Psoas muscle (tissue), 8 donors: ENCODE results near the gene AAGAB. TPM values are rescaled to one million over a fixed set of nuclear protein-coding genes. Genes with fewer than 3 reads are reported as not detected.
A peak's percentile ranks its signal among the peaks of the same experiment; 100 is the strongest.
"Not testable (repeated sequence)": the region's sequence is repeated elsewhere in the genome, so short reads cannot be mapped to it uniquely, and the experiment has no call there.

ENCODE experiments used
- ATAC-seq, 4 donors: fragments of 200-7000 bp; cut with Tn5 transposase; one replicate each; pipeline ENCODE4 v1.9.1; 2020; ENCODE audit warnings: moderate library complexity in 3 of 4, mild to moderate bottlenecking in 2 of 4
- DNase-seq, 2 donors: peaks; one replicate each; pipeline ENCODE4 v3.0.0-alpha.2; 2020
- H3K27ac ChIP-seq: fragments of 200-600 bp; one replicate; pipeline ENCODE4 v1.8.0; 2022
- H3K27me3 ChIP-seq, 3 donors: fragments of 200-600 bp in 1 of 3; one replicate each; pipeline versions ENCODE4 v1.6.1 to v1.8.0; 2013 to 2022; ENCODE audit warnings: low read length in 2 of 3, mild to moderate bottlenecking in 2 of 3, moderate library complexity in 1 of 3; ENCODE audit not compliant: insufficient read depth in 3 of 3
- H3K36me3 ChIP-seq, 2 donors: fragments of 200-600 bp in 1 of 2; one replicate each; pipeline versions ENCODE4 v1.6.1 to v1.8.0; 2013 to 2022; ENCODE audit warnings: low read depth in 1 of 2, mild to moderate bottlenecking in 1 of 2, moderate library complexity in 1 of 2; ENCODE audit not compliant: insufficient read depth in 1 of 2
- H3K4me1 ChIP-seq: fragments of 200-600 bp; one replicate; pipeline ENCODE4 v1.8.0; 2022
- H3K4me3 ChIP-seq: fragments of 200-600 bp; one replicate; pipeline ENCODE4 v1.8.0; 2022; ENCODE audit warnings: mild to moderate bottlenecking
- H3K9me3 ChIP-seq: fragments of 200-600 bp; one replicate; pipeline ENCODE4 v1.8.0; 2022
- CTCF ChIP-seq: fragments of 200-600 bp; IDR thresholded peaks from one replicate; pipeline ENCODE4 v1.8.0; 2022; ENCODE audit warnings: antibody characterized with exemption
- WGBS, 3 donors: extraction: QIAGEN DNeasy Blood & Tissue Kit; methylation state at CpG; one replicate each; pipeline versions ENCODE4 v1.1.6 to v1.1.7; 2013; 5-methylcytosine and 5-hydroxymethylcytosine counted together
- intact Hi-C, 2 donors: fragments of 100-400 bp; cut with DNase I; formaldehyde crosslinking; loops; one replicate each; pipeline versions ENCODE4 v1.11.0 to v1.14.2; 2022
- polyA plus RNA-seq, 3 donors: library from polyadenylated mRNA; stranded (reverse); fragments of 200-250 nt; gene quantifications; one replicate each; pipeline ENCODE4 v1.2.3, GENCODE V29; 2013
- total RNA-seq, 4 donors: library from RNA; stranded (reverse); fragmentation: NEBNext Ultra II Directional in 2 of 4; extraction: Animal tissue kit (Norgen Biotek cat#: 25700) in 2 of 4; gene quantifications; one replicate each; pipeline versions ENCODE4 v1.2.1 to v1.2.4, GENCODE V29; 2021 to 2023
- donor health status: healthy with polysubstance abuse.
- donor health status: DM: no; HTN: no; CAD: no; lungs with moderate emphysema.
- donor health status: Bipolar disorder and iron deficiency.
- donor health status: healthy.
- donor health status: DM: yes; HTN: yes; CAD: no.
- donor health status: DM: no; HTN: no; CAD: no.
- donor health status: DM: no; HTN: no; CAD: no.
- donor health status: DM: yes; HTN: yes; CAD: no.

AAGAB gene
- total and polyA plus RNA-seq, 7 donors, result 19.0 to 46.1 (median 42.1) TPM

- intact Hi-C loops, result loop anchor here (5.0 to 10.0 kb wide), 5 partner anchors 38 to 185 kb away; partner anchors contain the start of gene SMAD3 (in 2 of the 2)
These were observed 4.6 kb downstream of the AAGAB start for GRCh38 chr15:67249830-67250229.

GRCh38 chr15:67248011-67248505, 6.4 kb downstream of the AAGAB start:
- peaks cover 0 to 14% of the 10 kb centered on the region in 2 donors for H3K36me3 ChIP-seq
- H3K27ac ChIP-seq, result no peak overlapping the region
- ATAC-seq (no peak), DNase-seq (no peak)
- peaks cover 14% of the 10 kb centered on the region for H3K4me1 ChIP-seq
- H3K9me3 ChIP-seq, result no peaks in the 10 kb centered on the region
- intact Hi-C loops, result loop anchor here in 1 of 2 donors (5.0 kb wide), 1 partner anchor 36 kb away; no protein-coding TSS in a partner anchor
- H3K27me3 ChIP-seq, result no peaks in the 10 kb centered on the region
- no peak for TF ChIP-seq CTCF
- no peak overlapping the region for H3K4me3 ChIP-seq

More at GRCh38 chr15:67249830-67250229, 4.6 kb downstream of the AAGAB start:
- TF ChIP-seq CTCF, result no peak
- ATAC-seq, result no peak
- no peaks in the 10 kb centered on the region for H3K27me3 ChIP-seq
- H3K4me3 ChIP-seq, result no peak overlapping the region
- H3K36me3 ChIP-seq, result peaks cover 0 to 14% of the 10 kb centered on the region in 2 donors
- peaks cover 14% of the 10 kb centered on the region for H3K4me1 ChIP-seq
- DNase-seq, result no peak
- H3K9me3 ChIP-seq, result no peaks in the 10 kb centered on the region
- H3K27ac ChIP-seq, result no peak overlapping the region

GRCh38 chr15:67246606-67247005, 7.9 kb downstream of the AAGAB start:
- WGBS, 3 donors, result 95 to 98% (median 97%) methylated on average over 5 of the region's 5 CpGs

GRCh38 chr15:67244971-67245478, 9.4 kb downstream of the AAGAB start:
- intact Hi-C loops, result loop anchor here (5.0 kb wide), 2 partner anchors 33 to 43 kb away; no protein-coding TSS in a partner anchor
- ATAC-seq (no peak), DNase-seq (no peak)
- H3K4me3 ChIP-seq, result no peak overlapping the region
- peaks cover 18% of the 10 kb centered on the region for H3K4me1 ChIP-seq
- WGBS, 3 donors, result 89 to 93% (median 91%) methylated on average over 3 of the region's 3 CpGs
- H3K36me3 ChIP-seq, result peaks cover 0 to 14% of the 10 kb centered on the region in 2 donors
- H3K9me3 ChIP-seq, result no peaks in the 10 kb centered on the region
- no peaks in the 10 kb centered on the region for H3K27me3 ChIP-seq
- H3K27ac ChIP-seq, result no peak overlapping the region
- no peak for TF ChIP-seq CTCF

More at GRCh38 chr15:67246606-67247005, 7.9 kb downstream of the AAGAB start:
- not testable (repeated sequence) for H3K27me3 ChIP-seq, ATAC-seq, H3K4me3 ChIP-seq, DNase-seq, H3K27ac ChIP-seq, H3K9me3 ChIP-seq
- intact Hi-C loops, result loop anchor here in 1 of 2 donors (5.0 kb wide), 1 partner anchor 34 kb away; no protein-coding TSS in a partner anchor
- H3K4me1 ChIP-seq, result peaks cover 14% of the 10 kb centered on the region
- peaks cover 0 to 14% of the 10 kb centered on the region in 2 donors for H3K36me3 ChIP-seq

- no peak for TF ChIP-seq CTCF
- DNase-seq, result no peak
- Histone ChIP-seq H3K36me3 (peaks cover 0 to 14% of the 10 kb centered on the region in 2 donors), H3K4me3 (no peak overlapping the region), H3K4me1 (peaks cover 21% of the 10 kb centered on the region), H3K27me3 (no peaks in the 10 kb centered on the region), H3K27ac (no peak overlapping the region), H3K9me3 (no peaks in the 10 kb centered on the region)
- ATAC-seq, result peak; percentile 23 to 76 (median 56)
- intact Hi-C loops, result loop anchor here in 1 of 2 donors (5.0 kb wide), 1 partner anchor 40 kb away; no protein-coding TSS in a partner anchor
- WGBS, 3 donors, result 10 to 20% (median 12%) methylated on average over 3 of the region's 3 CpGs
These were observed 11.8 kb downstream of the AAGAB start for GRCh38 chr15:67242708-67243111.
